Measurements from ENCODE around the gene C1QTNF12. TPM values are rescaled to one million over a fixed set of nuclear protein-coding genes. Genes with fewer than 3 reads are reported as not detected.

Gene C1QTNF12
- total RNA-seq, 1 experiment from 2014 or later = 2.0 TPM

GRCh38 chr1:1236945-1237873 lies 9.3 kb downstream of the C1QTNF12 start:
- H3K4me3 Mint-ChIP-seq (ENCODE audit: low read depth, unreplicated experiment) = peak overlapping the region; percentile 63
- peaks cover 8% of the 10 kb centered on the region for H3K4me1 Mint-ChIP-seq (ENCODE audit: low read depth, unreplicated experiment)
- H3K36me3 Mint-ChIP-seq (ENCODE audit: insufficient read depth, unreplicated experiment) = peaks cover 54% of the 10 kb centered on the region
- no peak for TF ChIP-seq CTCF (IDR thresholded peaks at IDR 0.05; ENCODE audit: unreplicated experiment)
- intact Hi-C loops (cut with micrococcal nuclease; ENCODE audit: unreplicated experiment) = loop anchor here (10.0 kb wide), 1 partner anchor 72 kb away; no protein-coding TSS in a partner anchor
- DNase-seq = peak; percentile 46
- no peaks in the 10 kb centered on the region for H3K9me3 Mint-ChIP-seq (ENCODE audit: low read depth, unreplicated experiment)
- CTCF ChIA-PET = interaction anchor here (0.6 to 1.0 kb wide), 2 partner anchors 111 to 163 kb away, joined by 4 read pairs; partner anchors contain the start of gene RNF223
- no peaks in the 10 kb centered on the region for H3K27me3 Mint-ChIP-seq (ENCODE audit: unreplicated experiment)
- H3K27ac Mint-ChIP-seq (ENCODE audit: unreplicated experiment) = peak overlapping the region; percentile 44
- no TSS peak for BruUV-seq (replicated peaks)

- H3K27me3 Mint-ChIP-seq (ENCODE audit: unreplicated experiment) = no peaks in the 10 kb centered on the region
- no peak for DNase-seq
- H3K4me3 Mint-ChIP-seq (ENCODE audit: low read depth, unreplicated experiment) = no peak overlapping the region
- H3K9me3 Mint-ChIP-seq (ENCODE audit: low read depth, unreplicated experiment) = no peaks in the 10 kb centered on the region
- TF ChIP-seq CTCF (IDR thresholded peaks at IDR 0.05; ENCODE audit: unreplicated experiment) = no peak
- peaks cover 8% of the 10 kb centered on the region for H3K4me1 Mint-ChIP-seq (ENCODE audit: low read depth, unreplicated experiment)
- CTCF ChIA-PET = interaction anchor here (0.6 kb wide), 1 partner anchor 110 kb away, joined by 4 read pairs; no protein-coding TSS in a partner anchor
- intact Hi-C loops (cut with micrococcal nuclease; ENCODE audit: unreplicated experiment) = loop anchor here (10.0 kb wide), 1 partner anchor 71 kb away; no protein-coding TSS in a partner anchor
- peaks cover 62% of the 10 kb centered on the region for H3K36me3 Mint-ChIP-seq (ENCODE audit: insufficient read depth, unreplicated experiment)
- BruUV-seq (replicated peaks) = no TSS peak
- no peak overlapping the region for H3K27ac Mint-ChIP-seq (ENCODE audit: unreplicated experiment)
Observed at GRCh38 chr1:1236176-1236763, 10.3 kb downstream of the C1QTNF12 start.

- no peak overlapping the region for H3K4me3 Mint-ChIP-seq (ENCODE audit: low read depth, unreplicated experiment)
- peaks cover 8% of the 10 kb centered on the region for H3K4me1 Mint-ChIP-seq (ENCODE audit: low read depth, unreplicated experiment)
- no TSS peak for BruUV-seq (replicated peaks)
- H3K27ac Mint-ChIP-seq (ENCODE audit: unreplicated experiment) = peak overlapping the region; percentile 25
- DNase-seq = no peak
- H3K27me3 Mint-ChIP-seq (ENCODE audit: unreplicated experiment) = no peaks in the 10 kb centered on the region
- H3K9me3 Mint-ChIP-seq (ENCODE audit: low read depth, unreplicated experiment) = no peaks in the 10 kb centered on the region
- intact Hi-C loops (cut with micrococcal nuclease; ENCODE audit: unreplicated experiment) = loop anchor here (10.0 kb wide), 1 partner anchor 70 kb away; no protein-coding TSS in a partner anchor
- CTCF ChIA-PET = interaction anchor here (0.5 kb wide), 1 partner anchor 596 kb away, joined by 5 read pairs; no protein-coding TSS in a partner anchor
- H3K36me3 Mint-ChIP-seq (ENCODE audit: insufficient read depth, unreplicated experiment) = peaks cover 73% of the 10 kb centered on the region
- no peak for TF ChIP-seq CTCF (IDR thresholded peaks at IDR 0.05; ENCODE audit: unreplicated experiment)
Observed at GRCh38 chr1:1235016-1235744, 11.3 kb downstream of the C1QTNF12 start.

All from Calu3 (cell line).